ENCODE results near the gene SRL.

- TF ChIP-seq POLR2A (IDR thresholded peaks at IDR 0.05; ENCODE audit: low read depth), result no peak
- no peak for TF ChIP-seq CTCF (IDR thresholded peaks at IDR 0.05)
These were observed 82.2 kb downstream of the SRL start for GRCh38 chr16:4159726-4160125.
